DOHH2 (cell line): Measurements from ENCODE around the gene SUCLA2.

Experiments
- CTCF ChIP-seq: fragments of 200-600 bp; sonication (generic); IDR thresholded peaks from one replicate; pipeline ENCODE4 v1.5.1; 2014; ENCODE audit warnings: antibody characterized with exemption, mild to moderate bottlenecking, low read depth, low read length; ENCODE audit not compliant: poor library complexity, severe bottlenecking
- EZH2phosphoT487 ChIP-seq: fragments of 200-600 bp; sonication (generic); IDR thresholded peaks from 2 replicates; pipeline ENCODE4 v1.6.1; 2017; ENCODE audit warnings: borderline replicate concordance, mild to moderate bottlenecking, antibody characterized with exemption, low read length, moderate library complexity, mixed read lengths

DNA sequence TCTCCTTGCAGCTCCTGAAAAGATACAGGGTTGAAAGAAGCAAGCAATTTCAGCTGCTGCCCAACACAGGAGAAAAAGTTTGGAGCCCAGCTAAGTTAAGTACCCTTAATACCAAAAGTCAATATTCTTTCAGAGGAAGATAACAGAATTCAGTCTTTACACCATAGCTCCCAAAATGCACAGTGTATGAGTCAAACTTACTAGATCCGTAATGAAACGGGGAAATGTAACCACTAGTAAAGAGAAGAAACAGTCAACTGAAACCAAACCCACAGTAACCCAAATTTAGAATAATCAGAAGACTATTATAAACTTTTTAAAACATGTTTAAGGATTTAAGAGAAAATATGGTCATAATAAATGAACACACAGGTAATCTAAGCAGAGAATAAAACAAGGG, 45.2 kb downstream of the SUCLA2 start:
- TF ChIP-seq CTCF (no peak), EZH2phosphoT487 (no peak)
